BJ (cell line): Measurements from ENCODE around the gene TBKBP1. TPM values are rescaled to one million over a fixed set of nuclear protein-coding genes. Genes with fewer than 3 reads are reported as not detected.
A peak's percentile ranks its signal among the peaks of the same experiment; 100 is the strongest.

ENCODE experiments used
- CTCF ChIA-PET: fragments of 350-600 bp; formaldehyde crosslinking; extraction: SDS; loops from one replicate; lab custom pipeline; 2021; ENCODE audit warnings: antibody characterized with exemption, inconsistent platforms; lab: Yijun Ruan, JAX
- POLR2A ChIA-PET: fragments of 300-600 bp; sonication (Branson Sonifier 250); formaldehyde crosslinking; extraction: SDS; loops from one replicate; lab custom pipeline; 2021; ENCODE audit warnings: antibody characterized with exemption; lab: Charles Lee
- DNase-seq: peaks from one replicate; pipeline ENCODE4 v3.0.0-alpha.2; 2011; ENCODE audit warnings: low read depth
- H3K27me3 ChIP-seq: 2 replicates; pipeline ENCODE4 v1.6.0; 2011; ENCODE audit warnings: low read length; ENCODE audit not compliant: control insufficient read depth, insufficient read depth
- H3K36me3 ChIP-seq: 2 replicates; pipeline ENCODE4 v1.5.1; 2011; ENCODE audit warnings: low read length; ENCODE audit not compliant: control insufficient read depth, insufficient read depth
- H3K4me3 ChIP-seq: 2 replicates; pipeline ENCODE4 v1.5.1; 2011; ENCODE audit warnings: low read depth, mild to moderate bottlenecking, control low read depth, low read length
- CTCF ChIP-seq: IDR thresholded peaks from 2 replicates; pipeline ENCODE4 v1.5.1; 2011; ENCODE audit warnings: low read depth, mild to moderate bottlenecking, control low read depth, inconsistent platforms, low read length, moderate library complexity; ENCODE audit not compliant: insufficient read depth
- polyA plus RNA-seq: library from polyadenylated mRNA; depleted of rRNA; stranded (reverse); fragments of >200 nt; gene quantifications from 2 replicates; pipeline ENCODE4 v1.2.3, GENCODE V29; 2011

The TBKBP1 gene
- polyA plus RNA-seq, 1 experiment, result 7.3 TPM

DNA sequence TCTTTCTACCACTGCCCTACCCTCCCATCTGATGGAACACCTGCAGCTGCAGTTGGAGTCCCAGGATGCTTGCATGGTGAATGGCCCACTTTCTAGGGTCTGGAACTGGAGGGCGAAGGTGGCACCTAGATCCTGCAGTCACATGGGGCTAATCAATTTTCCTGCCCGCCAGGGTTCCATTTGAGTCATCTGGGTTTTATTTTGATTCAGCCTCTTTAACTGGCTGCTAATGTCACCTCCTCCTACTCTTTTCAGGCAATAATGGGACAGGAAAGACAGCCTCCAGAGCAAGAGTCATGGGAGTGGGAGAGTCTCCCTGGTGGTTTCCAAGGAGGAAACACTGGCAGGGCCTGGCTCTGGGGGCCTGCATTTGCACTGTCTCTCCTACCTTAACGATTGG, 3.8 kb upstream of the TBKBP1 start:
- Histone ChIP-seq H3K27me3 (no peaks in the 10 kb centered on the region), H3K4me3 (no peak overlapping the region), H3K36me3 (no peaks in the 10 kb centered on the region; the same call in 1 of the 2 replicates)
- POLR2A ChIA-PET, result interaction anchor here (0.6 kb wide), 1 partner anchor 335 kb away, joined by 3 read pairs; no protein-coding TSS in a partner anchor
- CTCF ChIA-PET, result no interaction called here
- DNase-seq, result no peak
- no peak for TF ChIP-seq CTCF

GRCh38 chr17:47692137-47692894, 1.6 kb upstream of the TBKBP1 start:
- no peak overlapping the region for H3K4me3 ChIP-seq
- DNase-seq, result no peak
- no peak for TF ChIP-seq CTCF
- ChIA-PET CTCF (interaction anchor here (1.2 kb wide), 1 partner anchor 15 kb away, joined by 3 read pairs; no protein-coding TSS in a partner anchor), POLR2A (no interaction called here)
- peaks cover 1% of the 10 kb centered on the region for H3K36me3 ChIP-seq
- H3K27me3 ChIP-seq, result no peaks in the 10 kb centered on the region

GRCh38 chr17:47692895-47693730, 848 bp upstream of the TBKBP1 start:
- Histone ChIP-seq H3K36me3 (peaks cover 2% of the 10 kb centered on the region), H3K27me3 (no peaks in the 10 kb centered on the region), H3K4me3 (peak overlapping the region; percentile 77)
- no peak for TF ChIP-seq CTCF
- CTCF ChIA-PET, result interaction anchor here (0.8 kb wide), 1 partner anchor 10 kb away, joined by 4 read pairs; no protein-coding TSS in a partner anchor
- no peak for DNase-seq
- POLR2A ChIA-PET, result interaction anchor here (0.7 kb wide), 1 partner anchor 26 kb away, joined by 3 read pairs; no protein-coding TSS in a partner anchor

GRCh38 chr17:47694581-47695428, 844 bp downstream of the TBKBP1 start:
- TF ChIP-seq CTCF, result no peak
- no peaks in the 10 kb centered on the region for H3K27me3 ChIP-seq
- peaks cover 9% of the 10 kb centered on the region for H3K36me3 ChIP-seq
- H3K4me3 ChIP-seq, result peak overlapping the region; percentile 77
- no peak for DNase-seq
- POLR2A ChIA-PET, result no interaction called here
- CTCF ChIA-PET, result interaction anchor here (0.9 kb wide), 1 partner anchor 31 kb away, joined by 3 read pairs; no protein-coding TSS in a partner anchor
